Testis (tissue), 3 donors: Measurements from ENCODE around the gene LSR. TPM values are rescaled to one million over a fixed set of nuclear protein-coding genes. Genes with fewer than 3 reads are reported as not detected.

ENCODE experiments used
- DNase-seq: peaks from one replicate; pipeline ENCODE4 v3.0.0-alpha.2; 2019
- H3K27ac ChIP-seq, 2 donors: fragments of 200-600 bp; sonication (generic); one replicate each; pipeline ENCODE4 v1.5.1; 2019
- H3K27me3 ChIP-seq: fragments of 200-600 bp; sonication (generic); one replicate; pipeline ENCODE4 v1.5.1; 2019
- H3K36me3 ChIP-seq: fragments of 200-600 bp; sonication (generic); one replicate; pipeline ENCODE4 v1.5.1; 2017; ENCODE audit warnings: low read depth; ENCODE audit errors: missing control alignments
- H3K4me1 ChIP-seq: fragments of 200-600 bp; sonication (generic); one replicate; pipeline ENCODE4 v1.5.1; 2019
- H3K4me3 ChIP-seq, 2 donors: fragments of 200-600 bp; sonication (generic); one replicate each; pipeline ENCODE4 v1.5.1; 2017 to 2019
- H3K9me3 ChIP-seq: fragments of 200-600 bp; sonication (generic); one replicate; pipeline ENCODE4 v1.5.1; 2017
- CTCF ChIP-seq, 3 experiments: fragments of 450-650 bp in 2 of 3; fragments of 200-600 bp in 1 of 3; sonication (generic) in 1 of 3; IDR thresholded peaks; one replicate each; pipeline ENCODE4 v1.5.1; 2016 to 2019; ENCODE audit warnings: antibody characterized with exemption in 3 of 3, mild to moderate bottlenecking in 2 of 3, moderate library complexity in 1 of 3
- POLR2A ChIP-seq: fragments of 450-650 bp; IDR thresholded peaks from one replicate; pipeline ENCODE4 v1.6.1; 2017; ENCODE audit warnings: antibody characterized with exemption, mild to moderate bottlenecking, moderate library complexity
- WGBS, 2 donors: methylation state at CpG; one replicate each; pipeline ENCODE4 v1.1.5; 2018; 5-methylcytosine and 5-hydroxymethylcytosine counted together
- intact Hi-C: fragments of 100-400 bp; cut with DNase I; formaldehyde crosslinking; loops from one replicate; pipeline ENCODE4 v1.15.1; 2023; ENCODE audit warnings: low total_unique reads
- polyA plus RNA-seq: library from polyadenylated mRNA; stranded (reverse); fragments of 350-450 nt; fragmentation: Illumina TruSeq; extraction: RNeasy Lipid Tissue Mini Kit (QIAGEN cat#74804); gene quantifications from one replicate; pipeline ENCODE4 v1.2.3, GENCODE V29; 2014; ENCODE audit warnings: low read depth, low replicate concordance; ENCODE audit not compliant: insufficient read depth
- total RNA-seq, 2 donors: library from RNA; depleted of rRNA; stranded (reverse); fragments of >200 nt; gene quantifications; one replicate each; pipeline ENCODE4 v1.2.3, GENCODE V29; 2016

Gene LSR
- total and polyA plus RNA-seq, 3 donors from 2014 or later: 85.7 to 195 (median 154) TPM

GRCh38 chr19:35251456-35251855, 2.7 kb downstream of the LSR start:
- Histone ChIP-seq H3K4me1 (no peaks in the 10 kb centered on the region), H3K27me3 (no peaks in the 10 kb centered on the region), H3K27ac (no peak overlapping the region), H3K4me3 (no peak overlapping the region), H3K36me3 (no peaks in the 10 kb centered on the region), H3K9me3 (no peaks in the 10 kb centered on the region)
- no peak for DNase-seq
- WGBS, 2 donors: 81 to 86% methylated on average over 2 of the region's 2 CpGs
- intact Hi-C loops: no loop called here
- TF ChIP-seq POLR2A: no peak
- TF ChIP-seq CTCF (IDR thresholded peaks at IDR 0.05): no peak

DNA sequence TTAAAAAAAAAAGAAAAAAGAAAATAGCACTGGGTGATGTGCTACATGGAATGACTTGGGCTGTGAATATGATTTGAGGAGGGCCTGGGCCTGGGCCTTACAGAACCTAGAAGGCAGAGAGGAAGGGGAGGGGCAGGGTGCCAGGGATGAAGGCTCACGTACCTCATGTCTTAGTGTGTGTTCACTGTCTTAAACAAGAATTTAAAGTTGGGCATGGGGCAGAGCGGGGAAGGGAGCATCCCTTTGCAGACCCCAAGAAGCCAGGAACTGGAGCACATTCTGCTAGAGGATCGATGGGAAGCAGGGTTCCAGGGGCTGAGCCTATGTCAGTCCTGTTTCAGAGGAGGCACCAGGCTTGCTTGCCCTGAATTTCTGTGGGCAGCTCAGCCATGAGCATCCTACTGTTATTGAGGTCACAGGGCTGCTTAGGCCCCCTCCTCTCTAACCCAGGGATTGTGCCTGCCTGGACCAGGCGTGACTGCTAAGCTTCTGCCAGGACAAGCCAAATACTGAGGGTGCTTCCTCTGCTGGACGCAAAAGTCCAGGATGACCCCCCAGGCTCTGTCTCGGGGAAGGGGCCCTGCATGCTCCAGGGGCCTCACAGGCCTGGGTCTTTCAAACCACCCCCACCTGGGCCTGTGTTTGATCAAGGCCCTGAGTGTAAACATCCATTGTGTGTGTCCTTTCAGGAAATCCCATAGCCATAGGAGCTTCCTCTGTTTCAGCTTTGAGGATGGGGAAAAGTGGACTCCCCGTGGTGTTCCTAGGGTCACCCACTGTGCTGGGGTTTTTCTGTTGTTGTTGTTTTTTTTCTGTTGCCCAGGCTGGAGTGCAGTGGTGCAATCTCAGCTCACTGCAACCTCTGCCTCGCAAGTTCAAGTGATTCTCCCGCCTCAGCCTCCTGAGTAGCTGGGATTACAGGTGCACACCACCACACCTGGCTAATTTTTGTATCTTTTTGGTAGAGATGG, 4.8 kb downstream of the LSR start:
- H3K27me3 ChIP-seq: no peaks in the 10 kb centered on the region
- DNase-seq: no peak
- no peaks in the 10 kb centered on the region for H3K36me3 ChIP-seq
- 85 to 90% methylated on average over 8 to 9 of the region's 9 CpGs for WGBS, 2 donors
- no peak overlapping the region for H3K27ac ChIP-seq
- H3K9me3 ChIP-seq: no peaks in the 10 kb centered on the region
- intact Hi-C loops: no loop called here
- no peak for TF ChIP-seq POLR2A
- TF ChIP-seq CTCF (IDR thresholded peaks at IDR 0.05): no peak
- no peak overlapping the region for H3K4me3 ChIP-seq
- peaks cover 6% of the 10 kb centered on the region for H3K4me1 ChIP-seq

- Histone ChIP-seq H3K36me3 (no peaks in the 10 kb centered on the region), H3K27ac (no peak overlapping the region), H3K4me1 (peaks cover 6% of the 10 kb centered on the region), H3K4me3 (no peak overlapping the region), H3K27me3 (no peaks in the 10 kb centered on the region), H3K9me3 (no peaks in the 10 kb centered on the region)
- no peak for DNase-seq
- intact Hi-C loops: no loop called here
- WGBS, 2 donors: 82 to 83% methylated on average over 17 of the region's 17 CpGs
- no peak for TF ChIP-seq CTCF (IDR thresholded peaks at IDR 0.05)
- no peak for TF ChIP-seq POLR2A
Observed at GRCh38 chr19:35254341-35255297, 5.8 kb downstream of the LSR start.

- intact Hi-C loops: no loop called here
Observed at GRCh38 chr19:35256566-35256965, 7.8 kb downstream of the LSR start.

More at GRCh38 chr19:35256566-35256965, 7.8 kb downstream of the LSR start:
- WGBS, 2 donors: 53 to 59% methylated on average over 2 of the region's 2 CpGs
- TF ChIP-seq CTCF (IDR thresholded peaks at IDR 0.05) (no peak), POLR2A (no peak)
- Histone ChIP-seq H3K36me3 (no peaks in the 10 kb centered on the region), H3K27ac (no peak overlapping the region), H3K4me1 (peaks cover 6% of the 10 kb centered on the region), H3K4me3 (no peak overlapping the region), H3K27me3 (no peaks in the 10 kb centered on the region), H3K9me3 (no peaks in the 10 kb centered on the region)
- DNase-seq: no peak
